Spleen (tissue), 7 donors: Measurements from ENCODE around the gene TMEM45A.
"Not testable (repeated sequence)": the region's sequence is repeated elsewhere in the genome, so short reads cannot be mapped to it uniquely, and the experiment has no call there.

Experiments used
- POLR2A ChIP-seq, 3 donors: fragments of 450-650 bp; IDR thresholded peaks; one replicate each; pipeline ENCODE4 v1.5.1; 2017; ENCODE audit warnings: antibody characterized with exemption in 3 of 3, mild to moderate bottlenecking in 1 of 3
- POLR2AphosphoS5 ChIP-seq, 3 donors: sonication (generic); formaldehyde crosslinking; IDR thresholded peaks; one replicate each; pipeline ENCODE4 v1.5.1; 2017; ENCODE audit warnings: antibody characterized with exemption in 3 of 3
- TF ChIP-seq, protein P1 (sequence below), 11 experiments: fragments of 200-600 bp in 7 of 11; fragments of 450-650 bp in 4 of 11; sonication (generic) in 4 of 11; IDR thresholded peaks in 8 of 11; conservative IDR thresholded peaks in 3 of 11; 1 replicate in 7 of 11; 2 replicates in 4 of 11; pipeline versions ENCODE4 v1.4.0 to v1.8.0; 2016 to 2021; ENCODE audit warnings: antibody characterized with exemption in 11 of 11, inconsistent platforms in 4 of 11, mild to moderate bottlenecking in 1 of 11
- donor health status: DM: no; HTN: no; CAD: no; lungs with moderate emphysema.
- donor health status: DM: no; HTN: no; CAD: no.
- donor health status: DM: no; HTN: no; CAD: no.

DNA sequence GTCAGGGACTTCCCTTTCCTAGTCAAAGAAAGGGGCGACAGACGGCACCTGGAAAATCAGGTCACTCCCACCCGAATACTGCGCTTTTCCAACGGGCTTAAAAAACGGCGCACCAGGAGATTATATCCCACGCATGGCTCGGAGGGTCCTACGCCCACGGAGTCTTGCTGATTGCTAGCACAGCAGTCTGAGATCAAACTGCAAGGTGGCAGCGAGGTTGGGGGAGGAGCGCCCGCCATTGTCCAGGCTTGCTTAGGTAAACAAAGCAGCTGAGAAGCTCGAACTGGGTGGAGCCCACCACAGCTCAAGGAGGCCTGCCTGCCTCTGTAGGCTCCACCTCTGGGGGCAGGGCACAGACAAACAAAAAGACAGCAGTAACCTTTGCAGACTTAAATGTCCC is 17.4 kb downstream of the TMEM45A start:
- TF ChIP-seq, protein P1, sequence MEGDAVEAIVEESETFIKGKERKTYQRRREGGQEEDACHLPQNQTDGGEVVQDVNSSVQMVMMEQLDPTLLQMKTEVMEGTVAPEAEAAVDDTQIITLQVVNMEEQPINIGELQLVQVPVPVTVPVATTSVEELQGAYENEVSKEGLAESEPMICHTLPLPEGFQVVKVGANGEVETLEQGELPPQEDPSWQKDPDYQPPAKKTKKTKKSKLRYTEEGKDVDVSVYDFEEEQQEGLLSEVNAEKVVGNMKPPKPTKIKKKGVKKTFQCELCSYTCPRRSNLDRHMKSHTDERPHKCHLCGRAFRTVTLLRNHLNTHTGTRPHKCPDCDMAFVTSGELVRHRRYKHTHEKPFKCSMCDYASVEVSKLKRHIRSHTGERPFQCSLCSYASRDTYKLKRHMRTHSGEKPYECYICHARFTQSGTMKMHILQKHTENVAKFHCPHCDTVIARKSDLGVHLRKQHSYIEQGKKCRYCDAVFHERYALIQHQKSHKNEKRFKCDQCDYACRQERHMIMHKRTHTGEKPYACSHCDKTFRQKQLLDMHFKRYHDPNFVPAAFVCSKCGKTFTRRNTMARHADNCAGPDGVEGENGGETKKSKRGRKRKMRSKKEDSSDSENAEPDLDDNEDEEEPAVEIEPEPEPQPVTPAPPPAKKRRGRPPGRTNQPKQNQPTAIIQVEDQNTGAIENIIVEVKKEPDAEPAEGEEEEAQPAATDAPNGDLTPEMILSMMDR (IDR thresholded peaks at IDR 0.05 in 8 of 11, conservative IDR thresholded peaks at IDR 0.05 in 3 of 11) = not testable (repeated sequence)
- not testable (repeated sequence) for TF ChIP-seq POLR2A, POLR2AphosphoS5 (IDR thresholded peaks at IDR 0.05)
